Tibial nerve (tissue), 4 donors: ENCODE measurements around the gene SLC16A10. TPM values are rescaled to one million over a fixed set of nuclear protein-coding genes. Genes with fewer than 3 reads are reported as not detected.

Experiments used
- DNase-seq, 2 donors: peaks; one replicate each; pipeline ENCODE4 v3.0.0-alpha.2; 2019; ENCODE audit warnings: low spot score in 2 of 2
- H3K27ac ChIP-seq, 4 donors: fragments of 200-600 bp; sonication (generic) in 3 of 4; one replicate each; pipeline ENCODE4 v1.5.1; 2017 to 2019; ENCODE audit warnings: mild to moderate bottlenecking in 1 of 4
- H3K27me3 ChIP-seq, 2 donors: fragments of 200-600 bp; sonication (generic) in 1 of 2; one replicate each; pipeline versions ENCODE4 v1.5.1 to v1.6.0; 2017 to 2019
- H3K36me3 ChIP-seq, 3 donors: fragments of 200-600 bp; sonication (generic); one replicate each; pipeline ENCODE4 v1.5.1; 2018 to 2019
- H3K4me1 ChIP-seq, 4 donors: fragments of 200-600 bp; sonication (generic) in 3 of 4; one replicate each; pipeline ENCODE4 v1.5.1; 2017 to 2019
- H3K4me3 ChIP-seq, 4 donors: fragments of 200-600 bp; sonication (generic) in 3 of 4; one replicate each; pipeline ENCODE4 v1.5.1; 2017 to 2019; ENCODE audit warnings: mild to moderate bottlenecking in 1 of 4, moderate library complexity in 1 of 4
- H3K9me3 ChIP-seq, 4 donors: fragments of 200-600 bp; sonication (generic) in 3 of 4; one replicate each; pipeline ENCODE4 v1.5.1; 2017 to 2019
- EP300 ChIP-seq, 2 donors: sonication (generic); formaldehyde crosslinking; IDR thresholded peaks; one replicate each; pipeline ENCODE4 v1.6.1; 2017; ENCODE audit warnings: antibody characterized with exemption in 2 of 2, mild to moderate bottlenecking in 1 of 2
- POLR2A ChIP-seq, 2 donors: fragments of 450-650 bp; IDR thresholded peaks; one replicate each; pipeline ENCODE4 v1.6.1; 2017; ENCODE audit warnings: antibody characterized with exemption in 2 of 2, mild to moderate bottlenecking in 2 of 2, moderate library complexity in 2 of 2
- WGBS, 2 donors: methylation state at CpG; one replicate each; pipeline ENCODE4 v1.1.5; 2018; 5-methylcytosine and 5-hydroxymethylcytosine counted together
- total RNA-seq, 4 donors: library from RNA; depleted of rRNA; stranded (reverse); fragments of >200 nt; gene quantifications; one replicate each; pipeline ENCODE4 v1.1.0, GENCODE V29; 2016
- TF ChIP-seq, protein P1 (sequence below), 5 experiments: fragments of 200-600 bp in 3 of 5; fragments of 450-650 bp in 2 of 5; sonication (generic) in 3 of 5; IDR thresholded peaks; one replicate each; pipeline ENCODE4 v1.5.1; 2016 to 2019; ENCODE audit warnings: antibody characterized with exemption in 5 of 5, mild to moderate bottlenecking in 3 of 5, moderate library complexity in 2 of 5

Gene SLC16A10
- total RNA-seq, 4 donors from 2014 or later = 0.20 to 32.7 (median 1.3) TPM

DNA sequence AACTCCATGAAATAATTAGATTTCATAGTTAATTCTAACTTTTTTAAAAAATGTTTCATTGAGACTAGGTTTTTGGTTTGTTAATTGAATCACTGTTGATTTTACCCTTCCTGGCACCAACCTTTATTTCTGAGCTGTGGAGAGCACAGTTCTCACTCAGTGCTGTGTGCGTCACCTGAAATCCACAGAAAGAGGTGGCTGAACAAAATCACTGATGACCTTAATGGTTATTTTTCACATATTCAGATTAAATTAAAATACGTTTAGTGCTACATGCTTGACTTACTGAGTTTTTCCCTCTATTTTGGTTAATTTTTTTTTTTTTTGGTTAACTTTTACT lies 89.4 kb downstream of the SLC16A10 start:
- WGBS, 2 donors = 90 to 93% methylated on average over 2 of the region's 2 CpGs
- Histone ChIP-seq H3K4me3 (no peak overlapping the region), H3K27me3 (no peaks in the 10 kb centered on the region), H3K36me3 (no peaks in the 10 kb centered on the region), H3K27ac (no peak overlapping the region), H3K9me3 (no peaks in the 10 kb centered on the region), H3K4me1 (no peaks in the 10 kb centered on the region)
- DNase-seq = no peak
- TF ChIP-seq EP300 (IDR thresholded peaks at IDR 0.05) (no peak), POLR2A (IDR thresholded peaks at IDR 0.05) (no peak)

DNA sequence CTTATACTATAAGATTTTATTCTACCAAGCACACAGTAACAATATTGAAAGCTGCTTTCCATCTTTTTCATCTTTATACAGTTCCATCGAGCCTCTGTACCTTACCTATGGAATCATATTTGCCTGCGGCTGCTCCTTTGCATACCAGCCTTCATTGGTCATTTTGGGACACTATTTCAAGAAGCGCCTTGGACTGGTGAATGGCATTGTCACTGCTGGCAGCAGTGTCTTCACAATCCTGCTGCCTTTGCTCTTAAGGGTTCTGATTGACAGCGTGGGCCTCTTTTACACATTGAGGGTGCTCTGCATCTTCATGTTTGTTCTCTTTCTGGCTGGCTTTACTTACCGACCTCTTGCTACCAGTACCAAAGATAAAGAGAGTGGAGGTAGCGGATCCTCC lies 89.8 kb downstream of the SLC16A10 start:
- Histone ChIP-seq H3K9me3 (no peaks in the 10 kb centered on the region), H3K4me3 (no peak overlapping the region), H3K27ac (no peak overlapping the region), H3K27me3 (no peaks in the 10 kb centered on the region), H3K36me3 (no peaks in the 10 kb centered on the region), H3K4me1 (no peaks in the 10 kb centered on the region)
- DNase-seq = no peak
- 92 to 93% methylated on average over 6 of the region's 6 CpGs for WGBS, 2 donors
- TF ChIP-seq POLR2A (IDR thresholded peaks at IDR 0.05) (no peak), EP300 (IDR thresholded peaks at IDR 0.05) (no peak)
- TF ChIP-seq, protein P1, sequence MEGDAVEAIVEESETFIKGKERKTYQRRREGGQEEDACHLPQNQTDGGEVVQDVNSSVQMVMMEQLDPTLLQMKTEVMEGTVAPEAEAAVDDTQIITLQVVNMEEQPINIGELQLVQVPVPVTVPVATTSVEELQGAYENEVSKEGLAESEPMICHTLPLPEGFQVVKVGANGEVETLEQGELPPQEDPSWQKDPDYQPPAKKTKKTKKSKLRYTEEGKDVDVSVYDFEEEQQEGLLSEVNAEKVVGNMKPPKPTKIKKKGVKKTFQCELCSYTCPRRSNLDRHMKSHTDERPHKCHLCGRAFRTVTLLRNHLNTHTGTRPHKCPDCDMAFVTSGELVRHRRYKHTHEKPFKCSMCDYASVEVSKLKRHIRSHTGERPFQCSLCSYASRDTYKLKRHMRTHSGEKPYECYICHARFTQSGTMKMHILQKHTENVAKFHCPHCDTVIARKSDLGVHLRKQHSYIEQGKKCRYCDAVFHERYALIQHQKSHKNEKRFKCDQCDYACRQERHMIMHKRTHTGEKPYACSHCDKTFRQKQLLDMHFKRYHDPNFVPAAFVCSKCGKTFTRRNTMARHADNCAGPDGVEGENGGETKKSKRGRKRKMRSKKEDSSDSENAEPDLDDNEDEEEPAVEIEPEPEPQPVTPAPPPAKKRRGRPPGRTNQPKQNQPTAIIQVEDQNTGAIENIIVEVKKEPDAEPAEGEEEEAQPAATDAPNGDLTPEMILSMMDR (IDR thresholded peaks at IDR 0.05) = no peak

DNA sequence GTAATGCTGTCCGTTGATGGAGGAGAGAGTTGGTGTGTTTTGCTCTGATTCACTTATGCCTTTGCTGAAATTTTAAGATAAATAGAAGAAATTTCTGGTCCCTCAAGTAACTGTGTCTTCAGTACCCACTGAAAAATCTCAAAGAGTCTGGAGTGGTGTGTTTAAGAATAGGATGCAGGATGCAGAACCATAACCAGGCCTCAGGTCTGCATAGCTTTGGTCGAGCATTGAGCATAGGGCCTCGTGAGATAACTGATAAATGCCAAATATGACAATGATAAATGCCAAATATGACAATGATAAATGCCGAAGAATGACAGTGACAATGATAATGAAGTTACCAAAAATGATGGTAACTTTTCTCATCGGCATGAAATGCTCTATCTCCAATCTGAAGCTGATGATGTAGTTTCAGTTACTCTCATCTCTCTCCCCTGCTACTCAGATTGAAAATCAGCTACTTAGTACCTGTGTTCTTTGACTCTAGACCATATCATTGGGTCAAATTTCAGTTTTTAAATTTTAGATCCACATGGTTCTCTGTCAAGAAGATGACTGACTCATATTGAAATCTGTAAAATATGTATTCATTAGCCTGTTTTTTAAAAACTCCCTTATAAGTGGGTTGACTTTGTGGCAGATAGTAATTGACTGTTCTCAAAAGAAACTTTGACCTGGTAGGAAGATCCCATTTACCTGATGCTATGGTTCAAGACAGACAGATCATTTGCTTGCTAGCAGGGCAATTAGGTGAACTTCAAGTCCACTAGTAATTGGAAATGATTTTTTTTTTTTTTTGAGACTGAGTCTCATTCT lies 96.6 kb downstream of the SLC16A10 start:
- no peak for DNase-seq
- Histone ChIP-seq H3K27me3 (no peaks in the 10 kb centered on the region), H3K4me3 (no peak overlapping the region), H3K9me3 (no peaks in the 10 kb centered on the region), H3K27ac (no peak overlapping the region), H3K4me1 (no peaks in the 10 kb centered on the region), H3K36me3 (no peaks in the 10 kb centered on the region)
- WGBS, 2 donors = 64 to 82% methylated on average over 5 of the region's 5 CpGs
- no peak for TF ChIP-seq POLR2A (IDR thresholded peaks at IDR 0.05)
- TF ChIP-seq, protein P1 (IDR thresholded peaks at IDR 0.05) = no peak
- TF ChIP-seq EP300 (IDR thresholded peaks at IDR 0.05) = no peak

DNA sequence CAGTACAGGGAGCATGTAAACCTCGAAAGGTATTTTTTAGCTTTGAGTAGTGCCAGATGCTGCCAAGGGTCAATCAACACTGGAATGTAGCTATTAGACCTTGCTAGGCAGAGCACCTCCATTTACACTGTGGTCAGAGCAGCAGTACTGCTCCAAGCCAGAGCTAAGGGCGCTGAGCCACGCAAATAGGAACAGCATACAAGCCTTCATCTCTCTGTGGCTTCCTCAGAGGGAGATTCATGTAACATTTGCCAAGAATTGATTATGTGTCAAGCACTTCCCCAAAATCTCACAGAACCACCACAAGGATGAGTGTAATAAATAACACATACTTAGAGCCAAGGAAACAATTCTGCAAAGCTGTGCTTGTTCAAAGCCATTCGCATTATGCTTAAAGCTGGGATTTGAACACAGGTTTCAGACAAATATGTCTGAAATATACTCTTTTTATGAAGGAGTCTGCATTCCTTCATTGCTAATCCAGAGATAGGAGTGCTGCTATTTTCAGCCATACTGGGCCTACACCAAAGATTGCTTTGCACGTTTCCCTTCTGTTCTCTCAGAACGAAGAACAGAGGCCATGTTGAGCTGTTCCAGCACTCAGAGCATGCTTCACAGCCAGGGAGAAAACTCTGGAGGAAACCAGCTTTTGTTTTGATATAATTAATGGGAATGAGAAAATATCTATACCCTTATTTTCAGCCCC lies 97.7 kb downstream of the SLC16A10 start:
- Histone ChIP-seq H3K36me3 (no peaks in the 10 kb centered on the region), H3K4me1 (no peaks in the 10 kb centered on the region), H3K27ac (no peak overlapping the region), H3K27me3 (no peaks in the 10 kb centered on the region), H3K9me3 (no peaks in the 10 kb centered on the region), H3K4me3 (no peak overlapping the region)
- TF ChIP-seq EP300 (IDR thresholded peaks at IDR 0.05) = no peak
- TF ChIP-seq, protein P1 (IDR thresholded peaks at IDR 0.05) = no peak
- no peak for TF ChIP-seq POLR2A (IDR thresholded peaks at IDR 0.05)
- no peak for DNase-seq
- WGBS, 2 donors = 70 to 77% methylated on average over 6 of the region's 6 CpGs

DNA sequence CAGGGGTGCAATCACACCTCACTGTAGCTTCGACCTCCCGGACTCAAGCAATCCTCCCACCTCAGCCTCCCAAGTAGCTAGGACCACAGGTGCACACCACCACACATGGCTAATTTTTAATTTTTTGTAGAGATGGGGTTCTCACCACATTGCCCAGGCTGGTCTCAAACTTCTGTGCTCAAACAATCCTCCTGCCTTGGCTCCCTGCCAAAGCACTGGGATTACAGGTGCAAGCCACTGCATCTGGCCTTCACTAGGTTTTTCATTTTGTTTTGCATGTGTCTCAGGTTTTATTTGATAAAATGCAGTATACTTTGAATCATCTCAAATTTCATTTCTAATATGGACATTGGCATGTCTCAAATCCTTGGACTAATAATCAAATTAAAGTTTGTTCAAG lies 98.7 kb downstream of the SLC16A10 start:
- DNase-seq = no peak

More for the DNA sequence above, 98.7 kb downstream of the SLC16A10 start:
- TF ChIP-seq, protein P1 (IDR thresholded peaks at IDR 0.05) = no peak
- TF ChIP-seq POLR2A (IDR thresholded peaks at IDR 0.05) = no peak
- TF ChIP-seq EP300 (IDR thresholded peaks at IDR 0.05) = no peak
- 95 to 98% methylated on average over 2 of the region's 2 CpGs for WGBS, 2 donors
- Histone ChIP-seq H3K4me1 (no peaks in the 10 kb centered on the region), H3K27ac (no peak overlapping the region), H3K9me3 (peaks cover 0 to under 1% (median 0%) of the 10 kb centered on the region in 4 donors), H3K36me3 (no peaks in the 10 kb centered on the region), H3K27me3 (no peaks in the 10 kb centered on the region), H3K4me3 (no peak overlapping the region)
